K562 (cell line): ENCODE results near the gene CEACAM21. TPM values are rescaled to one million over a fixed set of nuclear protein-coding genes. Genes with fewer than 3 reads are reported as not detected.

Experiments
- ATAC-seq: fragments of 200-7000 bp; cut with Tn5 transposase; 3 replicates; pipeline ENCODE4 v1.9.1; 2020; ENCODE audit warnings: moderate library complexity
- BruUV-seq: library from RNA; stranded (reverse); fragments of 400-500 nt; replicated peaks from 2 replicates; lab custom pipeline; 2021; lab: Mats Ljungman, UMichigan
- CTCF ChIA-PET: fragments of 300-600 bp; formaldehyde crosslinking; extraction: SDS; loops from one replicate; lab custom pipeline; 2021; ENCODE audit warnings: low intra/inter-chr PET ratio; lab: Yijun Ruan, JAX
- POLR2A ChIA-PET: fragments of 300-600, 350-650 bp; sonication (Branson Sonifier 250); formaldehyde crosslinking; extraction: SDS; loops from one replicate; lab custom pipeline; 2021; ENCODE audit warnings: antibody characterized with exemption, inconsistent platforms; lab: Yijun Ruan, JAX
- DNase-seq, 4 experiments: peaks; one replicate each; pipeline versions ENCODE4 v3.0.0 to v3.0.0-alpha.2; 2011 to 2018; ENCODE audit warnings: low spot score in 3 of 4, mixed read lengths in 3 of 4; ENCODE audit errors: extremely low read depth in 1 of 4
- FAIRE-seq: peaks from 2 replicates; lab custom pipeline; 2011; peaks lifted over from hg19 to GRCh38; lab: Jason Lieb, UNC
- H2AFZ ChIP-seq: 2 replicates; pipeline ENCODE4 v1.6.0; 2011; ENCODE audit warnings: low read depth, low read length, control low read depth, inconsistent platforms
- H3K27ac ChIP-seq: fragments of 200-600 bp; 3 replicates; pipeline ENCODE4 v1.8.0; 2011; ENCODE audit warnings: low read depth, mild to moderate bottlenecking, control low read depth, inconsistent platforms, low read length, moderate library complexity, mixed read lengths; ENCODE audit errors: extremely low read depth
- H3K27me3 ChIP-seq, 2 experiments: fragments of 300-600 bp in 1 of 2; 2 replicates in 1 of 2; 3 replicates in 1 of 2; pipeline versions ENCODE4 v1.6.0 to v1.8.0; 2011; ENCODE audit warnings: inconsistent platforms in 2 of 2, low read length in 2 of 2, mild to moderate bottlenecking in 1 of 2, mixed read lengths in 1 of 2, moderate library complexity in 1 of 2; ENCODE audit not compliant: control insufficient read depth in 2 of 2, insufficient read depth in 2 of 2
- H3K36me3 ChIP-seq: fragments of 300-600 bp; 3 replicates; pipeline ENCODE4 v1.8.0; 2011; ENCODE audit warnings: mild to moderate bottlenecking, low read length, inconsistent platforms; ENCODE audit not compliant: control insufficient read depth, insufficient read depth
- H3K4me1 ChIP-seq, 2 experiments: fragments of 200-600 bp in 1 of 2; replicated peaks in 1 of 2; 2 replicates in 1 of 2; 3 replicates in 1 of 2; pipeline versions ENCODE4 v1.5.1 to v1.8.0; 2011; ENCODE audit warnings: inconsistent platforms in 2 of 2, low read length in 2 of 2, mild to moderate bottlenecking in 1 of 2, mixed read lengths in 1 of 2, moderate library complexity in 1 of 2; ENCODE audit not compliant: control insufficient read depth in 2 of 2, insufficient read depth in 2 of 2
- H3K4me2 ChIP-seq: 2 replicates; pipeline ENCODE4 v1.6.1; 2011; ENCODE audit warnings: low read length, control low read depth, inconsistent platforms, mixed read lengths; ENCODE audit not compliant: insufficient read depth
- H3K4me3 ChIP-seq: fragments of 200-600 bp; sonication (generic), shearing (Covaris generic); 2 replicates; pipeline ENCODE4 v1.5.1; 2016; ENCODE audit warnings: control low read depth, inconsistent platforms
- H3K79me2 ChIP-seq: fragments of 200-600 bp; 3 replicates; pipeline ENCODE4 v1.8.0; 2011; ENCODE audit warnings: low read length, inconsistent platforms; ENCODE audit not compliant: control insufficient read depth, insufficient read depth
- H3K9ac ChIP-seq, 2 experiments: 2 replicates each; pipeline versions ENCODE4 v1.6.0 to v1.6.1; 2011; ENCODE audit warnings: low read depth in 2 of 2, low read length in 2 of 2, control low read depth in 1 of 2, inconsistent platforms in 1 of 2, mild to moderate bottlenecking in 1 of 2, mixed read lengths in 1 of 2; ENCODE audit not compliant: insufficient read depth in 1 of 2
- H3K9me1 ChIP-seq: one replicate; pipeline ENCODE4 v1.6.0; 2011; ENCODE audit warnings: inconsistent platforms, mild to moderate bottlenecking, low read length, moderate library complexity; ENCODE audit not compliant: control insufficient read depth, insufficient read depth
- H3K9me3 ChIP-seq: replicated peaks from 2 replicates; pipeline ENCODE4 v1.5.1; 2011; ENCODE audit warnings: low read depth, low read length, inconsistent platforms; ENCODE audit not compliant: control insufficient read depth, insufficient read depth
- H4K20me1 ChIP-seq: replicated peaks from 2 replicates; pipeline ENCODE4 v1.6.1; 2011; ENCODE audit warnings: low read length, inconsistent platforms, mixed read lengths; ENCODE audit not compliant: control insufficient read depth, insufficient read depth
- BDP1 ChIP-seq: IDR thresholded peaks from 3 replicates; pipeline ENCODE4 v1.6.1; 2011; ENCODE audit not compliant: insufficient read length, insufficient read depth
- DEAF1 ChIP-seq: fragments of 450-650 bp; formaldehyde crosslinking; IDR thresholded peaks from 2 replicates; pipeline ENCODE4 v1.4.0; 2020; ENCODE audit warnings: mild to moderate bottlenecking, moderate library complexity
- EP400 ChIP-seq: fragments of 450-650 bp; IDR thresholded peaks from 2 replicates; pipeline ENCODE4 v1.6.1; 2017; ENCODE audit warnings: antibody characterized with exemption, mild to moderate bottlenecking, moderate library complexity
- EZH2 ChIP-seq: IDR thresholded peaks from 2 replicates; pipeline ENCODE4 v1.6.1; 2012; ENCODE audit warnings: low read depth, mild to moderate bottlenecking, inconsistent platforms, low read length, borderline replicate concordance
- FOXK1 ChIP-seq: sonication (generic); formaldehyde crosslinking; IDR thresholded peaks from 2 replicates; pipeline ENCODE4 v1.8.0; 2022; ENCODE audit warnings: missing genetic modification reagents, mild to moderate bottlenecking, borderline replicate concordance
- HEY1 ChIP-seq: fragments of 250-450 bp; sonication (Bioruptor Pico); IDR thresholded peaks from 2 replicates; pipeline ENCODE4 v1.5.0; 2020; ENCODE audit warnings: mild to moderate bottlenecking, moderate library complexity, borderline replicate concordance
- LEF1 ChIP-seq: fragments of 450-650 bp; IDR thresholded peaks from 2 replicates; pipeline ENCODE4 v1.6.1; 2016; ENCODE audit warnings: mild to moderate bottlenecking
- NFXL1 ChIP-seq: fragments of 450-650 bp; formaldehyde crosslinking; IDR thresholded peaks from 2 replicates; pipeline ENCODE4 v1.4.0; 2021; ENCODE audit warnings: mild to moderate bottlenecking
- POU5F1 ChIP-seq: fragments of 150-350 bp; IDR thresholded peaks from 2 replicates; pipeline ENCODE4 v1.6.1; 2014; ENCODE audit warnings: borderline replicate concordance, low read length, low read depth, mild to moderate bottlenecking; ENCODE audit not compliant: partially characterized antibody
- PYGO2 ChIP-seq: fragments of 450-650 bp; IDR thresholded peaks from 2 replicates; pipeline ENCODE4 v1.6.1; 2016; ENCODE audit warnings: mild to moderate bottlenecking, missing genetic modification characterization, moderate library complexity, missing compliant biosample characterization
- RBM14 ChIP-seq: fragments of 200-400 bp; formaldehyde crosslinking; IDR thresholded peaks from 2 replicates; pipeline ENCODE4 v1.6.1; 2018; ENCODE audit warnings: low read depth, mild to moderate bottlenecking, low read length, moderate library complexity, borderline replicate concordance; ENCODE audit not compliant: insufficient read depth
- SMARCA5 ChIP-seq: fragments of 450-650 bp; IDR thresholded peaks from 2 replicates; pipeline ENCODE4 v1.6.1; 2016
- SNRNP70 ChIP-seq: fragments of 200-400 bp; formaldehyde crosslinking; optimal IDR thresholded peaks from 2 replicates; pipeline ENCODE3; 2017; ENCODE audit warnings: low read depth, low read length
- SUPT5H ChIP-seq: fragments of 450-650 bp; IDR thresholded peaks from 2 replicates; pipeline ENCODE4 v1.6.1; 2016
- WHSC1 ChIP-seq: IDR thresholded peaks from one replicate; pipeline ENCODE4 v1.6.1; 2012; ENCODE audit warnings: low read length, control low read depth, inconsistent platforms
- WGBS: fragments of 100-300 bp; shearing (Covaris generic); methylation state at CpG from one replicate; pipeline ENCODE4 v1.1.6; 2016; ENCODE audit warnings: low coverage, mixed read lengths; ENCODE audit not compliant: insufficient coverage; ENCODE audit errors: missing lambda C conversion rate; 5-methylcytosine and 5-hydroxymethylcytosine counted together
- in situ Hi-C: fragments of 300-500 bp; cut with MboI; formaldehyde crosslinking; loops from 4 replicates; pipeline ENCODE4 v1.15.0; 2018; ENCODE audit warnings: inconsistent platforms, mixed read lengths
- intact Hi-C: fragments of 100-400 bp; cut with micrococcal nuclease; formaldehyde crosslinking; loops from 2 replicates; pipeline ENCODE4 v1.14.2; 2022
- polyA plus RNA-seq, 8 experiments: library from polyadenylated mRNA; depleted of rRNA in 4 of 8; stranded (reverse) in 5 of 8; unstranded in 3 of 8; fragments of >200 nt; fragmentation: Nextera tagmentation in 2 of 8; fragmentation: Illumina TruSeq in 1 of 8; extraction: Ambion mirVana in 2 of 8; extraction: Trizol in 1 of 8; gene quantifications; 2 replicates each; pipeline versions ENCODE4 v1.2.1 to v1.2.3, GENCODE V29; 2011 to 2014; ENCODE audit warnings: inconsistent platforms in 1 of 8, missing spikeins in 1 of 8
- total RNA-seq, 7 experiments: library from RNA; depleted of rRNA in 6 of 7; stranded (reverse); fragments of >200 nt in 6 of 7; fragmentation: Illumina TruSeq in 2 of 7; extraction: Trizol in 2 of 7; gene quantifications; 2 replicates each; pipeline versions ENCODE4 v1.2.1 to v1.2.3, GENCODE V29; 2011 to 2021; ENCODE audit warnings: low replicate concordance in 1 of 7

CEACAM21 gene
- total and polyA plus RNA-seq, 9 of the 15 experiments (the other 6 are each of a cell fraction or from before 2014, with no cell fraction given), result 0.06 to 0.40 (median 0.18) TPM; not detected in 1

GRCh38 chr19:41584931-41585330, 9.0 kb downstream of the CEACAM21 start:
- no peaks in the 10 kb centered on the region for H3K9me1 ChIP-seq
- H3K4me1 ChIP-seq, result no peaks in the 10 kb centered on the region
- TF ChIP-seq SNRNP70, result no peak
- TF ChIP-seq SMARCA5, result no peak
- no peak for TF ChIP-seq HEY1
- TF ChIP-seq DEAF1 (CRISPR knock-in tag), result no peak
- no peak for TF ChIP-seq EZH2
- no peak for TF ChIP-seq FOXK1 (CRISPR knock-in tag)
- TF ChIP-seq PYGO2, result no peak
- TF ChIP-seq EP400, result no peak
- TF ChIP-seq SUPT5H, result no peak
- no peak for TF ChIP-seq POU5F1
- TF ChIP-seq NFXL1 (CRISPR knock-in tag), result no peak
- no peak for TF ChIP-seq LEF1
- no peak for TF ChIP-seq WHSC1
- TF ChIP-seq RBM14, result no peak
- TF ChIP-seq BDP1, result no peak
- no peaks in the 10 kb centered on the region for H4K20me1 ChIP-seq
- H3K79me2 ChIP-seq, result no peaks in the 10 kb centered on the region
- in situ Hi-C loops (no loop called here), intact Hi-C loops (no loop called here)
- no peaks in the 10 kb centered on the region for H3K27me3 ChIP-seq
- FAIRE-seq (no peak), DNase-seq (no peak), ATAC-seq (no peak)
- ChIA-PET POLR2A (no interaction called here), CTCF (no interaction called here)
- H3K27ac ChIP-seq, result no peak overlapping the region
- BruUV-seq, result no TSS peak
- H3K36me3 ChIP-seq, result no peaks in the 10 kb centered on the region
- H3K9me3 ChIP-seq, result no peaks in the 10 kb centered on the region; the same call in 1 of the 2 replicates
- no peak overlapping the region for H3K9ac ChIP-seq
- no peak overlapping the region for H3K4me2 ChIP-seq
- H3K4me3 ChIP-seq, result no peak overlapping the region
- H2AFZ ChIP-seq, result no peak overlapping the region
- 0% methylated on average over 1 of the region's 1 CpG for WGBS
